GM12865 (cell line): Measurements from ENCODE around the gene SLC35E4.
A peak's percentile ranks its signal among the peaks of the same experiment; 100 is the strongest.

Experiments
- DNase-seq: peaks from one replicate; pipeline ENCODE4 v3.0.0; 2010; ENCODE audit warnings: low read depth
- H3K4me3 ChIP-seq: 2 replicates; pipeline ENCODE4 v1.5.1; 2011; ENCODE audit warnings: mild to moderate bottlenecking, low read depth, low read length, control low read depth
- CTCF ChIP-seq: IDR thresholded peaks from 2 replicates; pipeline ENCODE4 v1.5.1; 2011; ENCODE audit warnings: low read length, control low read depth, low read depth, inconsistent platforms; ENCODE audit not compliant: insufficient read depth; ENCODE audit errors: missing control alignments

SLC35E4 gene

GRCh38 chr22:30680991-30681770 is 45.6 kb downstream of the SLC35E4 start:
- no peak for DNase-seq
- no peak overlapping the region for H3K4me3 ChIP-seq
- TF ChIP-seq CTCF: no peak

GRCh38 chr22:30681831-30682230 is 46.2 kb downstream of the SLC35E4 start:
- H3K4me3 ChIP-seq: no peak overlapping the region
- DNase-seq: no peak
- no peak for TF ChIP-seq CTCF

DNA sequence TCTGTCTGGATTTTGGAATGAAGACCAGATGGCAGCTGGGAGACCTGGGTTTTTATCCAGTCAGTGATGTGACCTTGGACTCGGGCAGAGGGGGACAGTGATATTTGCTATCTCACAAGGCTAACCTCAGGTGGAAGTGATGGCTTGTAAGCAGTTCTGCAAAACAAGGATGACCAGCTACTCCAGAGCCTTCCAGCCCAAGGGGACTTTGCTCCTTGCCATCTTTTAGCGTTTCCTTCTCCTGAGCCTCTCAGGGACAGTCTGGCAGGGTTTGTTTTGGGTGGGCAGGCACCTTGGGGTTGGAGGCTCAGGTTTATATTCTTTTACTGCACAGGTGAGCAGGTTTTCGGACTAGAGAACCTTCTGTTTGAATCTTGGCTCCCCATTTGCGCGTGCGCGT is 49.6 kb downstream of the SLC35E4 start:
- TF ChIP-seq CTCF: no peak

DNA sequence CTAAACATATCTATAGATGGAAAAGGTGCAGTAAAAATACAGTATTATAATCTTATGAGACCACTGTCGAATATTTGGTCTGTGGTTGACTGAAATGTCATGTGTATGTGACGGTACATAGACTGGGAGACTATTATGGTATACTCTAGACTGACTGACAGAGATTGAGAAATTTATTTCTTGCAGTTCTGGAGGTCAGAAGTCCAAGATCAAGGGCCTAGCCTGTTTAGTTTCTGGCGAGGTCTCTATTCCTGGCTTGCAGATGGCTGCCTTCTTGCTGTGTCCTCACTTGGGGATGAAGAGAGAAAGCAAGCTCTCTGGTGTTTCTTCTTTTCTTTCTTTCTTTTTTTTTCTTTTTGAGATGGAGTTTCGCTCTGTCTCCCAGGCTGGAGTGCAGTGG is 51.8 kb downstream of the SLC35E4 start:
- DNase-seq: no peak
- TF ChIP-seq CTCF: no peak
- H3K4me3 ChIP-seq: no peak overlapping the region

More for the DNA sequence above, 49.6 kb downstream of the SLC35E4 start:
- no peak overlapping the region for H3K4me3 ChIP-seq
- no peak for DNase-seq

DNA sequence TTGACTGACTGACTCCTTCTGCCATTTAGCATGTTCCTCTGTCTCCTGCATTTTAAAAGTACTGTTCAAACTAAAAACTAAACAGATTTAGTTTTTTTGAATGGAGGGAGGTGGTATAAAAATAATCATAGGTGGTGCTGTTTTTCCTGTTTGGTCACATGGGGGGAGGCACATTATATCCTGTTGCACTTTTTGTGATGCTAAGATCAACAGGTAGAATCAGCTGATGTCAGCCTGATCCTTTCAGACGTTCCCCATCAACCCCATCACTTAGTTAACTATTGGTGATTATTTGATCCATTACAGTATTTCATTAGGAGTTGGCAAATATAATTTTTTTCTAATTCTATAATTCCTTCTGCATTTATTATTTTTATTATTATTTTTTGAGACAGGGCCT is 54.0 kb downstream of the SLC35E4 start:
- no peak for TF ChIP-seq CTCF
- no peak overlapping the region for H3K4me3 ChIP-seq
- no peak for DNase-seq

GRCh38 chr22:30691204-30691603 is 55.6 kb downstream of the SLC35E4 start:
- TF ChIP-seq CTCF: no peak
- DNase-seq: no peak
- H3K4me3 ChIP-seq: no peak overlapping the region

GRCh38 chr22:30694171-30694639 is 58.6 kb downstream of the SLC35E4 start:
- DNase-seq: peak; percentile 62
- H3K4me3 ChIP-seq: peak overlapping the region; percentile 67
- no peak for TF ChIP-seq CTCF
